ENCODE results near the gene NLRP9.
"Not testable (repeated sequence)": the region's sequence is repeated elsewhere in the genome, so short reads cannot be mapped to it uniquely, and the experiment has no call there.

Gene NLRP9

GRCh38 chr19:55738302-55738701 lies at the start of gene NLRP9:
Gene NLRP9, minus strand, starts transcription at chr19:55738402. Its CDS starts 28 bp downstream, at chr19:55738374.
- no peaks in the 10 kb centered on the region for H3K36me3 ChIP-seq (ENCODE audit: control insufficient read depth in 1 of 2, insufficient read depth in 2 of 2, low read length in 2 of 2)
- no peak within 1 kb of the TSS for H3K27ac ChIP-seq (ENCODE audit: low read depth, low read length)
- no peaks in the 10 kb centered on the region for H3K4me1 ChIP-seq (ENCODE audit: control insufficient read depth in 1 of 2, insufficient read depth in 2 of 2, low read length in 2 of 2)
- H3K9me3 ChIP-seq (ENCODE audit: control insufficient read depth in 1 of 2, low read length in 2 of 2): no peaks in the 10 kb centered on the region
- H3K4me3 ChIP-seq (ENCODE audit: low read depth in 1 of 2, low read length in 2 of 2): no peak within 1 kb of the TSS
- no peaks in the 10 kb centered on the region for H3K27me3 ChIP-seq (ENCODE audit: control insufficient read depth in 1 of 2, insufficient read depth in 2 of 2, low read length in 2 of 2)
- no peak within 1 kb of the TSS for H3K9ac ChIP-seq (ENCODE audit: low read depth in 1 of 2, low read length in 2 of 2)

- Histone ChIP-seq H3K4me1 (ENCODE audit: control insufficient read depth in 1 of 2, insufficient read depth in 2 of 2, low read length in 2 of 2) (no peaks in the 10 kb centered on the region), H3K27ac (ENCODE audit: low read depth, low read length) (no peak overlapping the region), H3K4me3 (ENCODE audit: low read depth in 1 of 2, low read length in 2 of 2) (no peak overlapping the region), H3K27me3 (ENCODE audit: control insufficient read depth in 1 of 2, insufficient read depth in 2 of 2, low read length in 2 of 2) (peaks cover 4 to 6% of the 10 kb centered on the region in 2 donors), H3K9me3 (ENCODE audit: control insufficient read depth in 1 of 2, low read length in 2 of 2) (no peaks in the 10 kb centered on the region), H3K36me3 (ENCODE audit: control insufficient read depth in 1 of 2, insufficient read depth in 2 of 2, low read length in 2 of 2) (no peaks in the 10 kb centered on the region), H3K9ac (ENCODE audit: low read depth in 1 of 2, low read length in 2 of 2) (no peak overlapping the region)
Measured at GRCh38 chr19:55781112-55781511, 42.9 kb upstream of the NLRP9 start.

GRCh38 chr19:55778331-55778730 lies 40.1 kb upstream of the NLRP9 start:
- Histone ChIP-seq H3K9me3 (ENCODE audit: control insufficient read depth in 1 of 2, low read length in 2 of 2) (no peaks in the 10 kb centered on the region), H3K4me1 (ENCODE audit: control insufficient read depth in 1 of 2, insufficient read depth in 2 of 2, low read length in 2 of 2) (no peaks in the 10 kb centered on the region), H3K27ac (ENCODE audit: low read depth, low read length) (no peak overlapping the region), H3K9ac (ENCODE audit: low read depth in 1 of 2, low read length in 2 of 2) (no peak overlapping the region), H3K27me3 (ENCODE audit: control insufficient read depth in 1 of 2, insufficient read depth in 2 of 2, low read length in 2 of 2) (peaks cover 4 to 6% of the 10 kb centered on the region in 2 donors), H3K4me3 (ENCODE audit: low read depth in 1 of 2, low read length in 2 of 2) (no peak overlapping the region), H3K36me3 (ENCODE audit: control insufficient read depth in 1 of 2, insufficient read depth in 2 of 2, low read length in 2 of 2) (no peaks in the 10 kb centered on the region)

GRCh38 chr19:55777528-55777927 lies 39.3 kb upstream of the NLRP9 start:
- no peaks in the 10 kb centered on the region for H3K4me1 ChIP-seq (ENCODE audit: control insufficient read depth in 1 of 2, insufficient read depth in 2 of 2, low read length in 2 of 2)
- H3K4me3 ChIP-seq (ENCODE audit: low read depth in 1 of 2, low read length in 2 of 2): no peak overlapping the region
- peaks cover 4 to 6% of the 10 kb centered on the region in 2 donors for H3K27me3 ChIP-seq (ENCODE audit: control insufficient read depth in 1 of 2, insufficient read depth in 2 of 2, low read length in 2 of 2)
- no peak overlapping the region for H3K9ac ChIP-seq (ENCODE audit: low read depth in 1 of 2, low read length in 2 of 2)
- no peak overlapping the region for H3K27ac ChIP-seq (ENCODE audit: low read depth, low read length)
- H3K36me3 ChIP-seq (ENCODE audit: control insufficient read depth in 1 of 2, insufficient read depth in 2 of 2, low read length in 2 of 2): no peaks in the 10 kb centered on the region
- H3K9me3 ChIP-seq (ENCODE audit: control insufficient read depth in 1 of 2, low read length in 2 of 2): no peaks in the 10 kb centered on the region

- H3K4me3 ChIP-seq (ENCODE audit: low read depth in 1 of 2, low read length in 2 of 2); H3K27ac ChIP-seq (ENCODE audit: low read depth, low read length); H3K36me3 ChIP-seq (ENCODE audit: control insufficient read depth in 1 of 2, insufficient read depth in 2 of 2, low read length in 2 of 2); H3K9ac ChIP-seq (ENCODE audit: low read depth in 1 of 2, low read length in 2 of 2); H3K4me1 ChIP-seq (ENCODE audit: control insufficient read depth in 1 of 2, insufficient read depth in 2 of 2, low read length in 2 of 2); H3K9me3 ChIP-seq (ENCODE audit: control insufficient read depth in 1 of 2, low read length in 2 of 2); H3K27me3 ChIP-seq (ENCODE audit: control insufficient read depth in 1 of 2, insufficient read depth in 2 of 2, low read length in 2 of 2): not testable (repeated sequence)
Measured at GRCh38 chr19:55769632-55770031, 31.4 kb upstream of the NLRP9 start.

GRCh38 chr19:55768818-55769217 lies 30.6 kb upstream of the NLRP9 start, which contains the start of gene RFPL4AL1:
Gene RFPL4AL1, plus strand, starts transcription at chr19:55769118. Its CDS starts 2,687 bp downstream, at chr19:55771805.
- H3K4me1 ChIP-seq (ENCODE audit: control insufficient read depth in 1 of 2, insufficient read depth in 2 of 2, low read length in 2 of 2); H3K27me3 ChIP-seq (ENCODE audit: control insufficient read depth in 1 of 2, insufficient read depth in 2 of 2, low read length in 2 of 2); H3K27ac ChIP-seq (ENCODE audit: low read depth, low read length); H3K36me3 ChIP-seq (ENCODE audit: control insufficient read depth in 1 of 2, insufficient read depth in 2 of 2, low read length in 2 of 2); H3K9me3 ChIP-seq (ENCODE audit: control insufficient read depth in 1 of 2, low read length in 2 of 2); H3K9ac ChIP-seq (ENCODE audit: low read depth in 1 of 2, low read length in 2 of 2); H3K4me3 ChIP-seq (ENCODE audit: low read depth in 1 of 2, low read length in 2 of 2): not testable (repeated sequence)

- Histone ChIP-seq H3K9ac (ENCODE audit: low read depth in 1 of 2, low read length in 2 of 2) (no peak overlapping the region), H3K27ac (ENCODE audit: low read depth, low read length) (no peak overlapping the region), H3K27me3 (ENCODE audit: control insufficient read depth in 1 of 2, insufficient read depth in 2 of 2, low read length in 2 of 2) (peaks cover 0 to 4% of the 10 kb centered on the region in 2 donors), H3K4me1 (ENCODE audit: control insufficient read depth in 1 of 2, insufficient read depth in 2 of 2, low read length in 2 of 2) (no peaks in the 10 kb centered on the region), H3K36me3 (ENCODE audit: control insufficient read depth in 1 of 2, insufficient read depth in 2 of 2, low read length in 2 of 2) (no peaks in the 10 kb centered on the region), H3K4me3 (ENCODE audit: low read depth in 1 of 2, low read length in 2 of 2) (no peak overlapping the region), H3K9me3 (ENCODE audit: control insufficient read depth in 1 of 2, low read length in 2 of 2) (no peaks in the 10 kb centered on the region)
Measured at GRCh38 chr19:55766466-55766865, 28.3 kb upstream of the NLRP9 start.

- not testable (repeated sequence) for H3K4me3 ChIP-seq (ENCODE audit: low read depth in 1 of 2, low read length in 2 of 2); H3K27ac ChIP-seq (ENCODE audit: low read depth, low read length); H3K36me3 ChIP-seq (ENCODE audit: control insufficient read depth in 1 of 2, insufficient read depth in 2 of 2, low read length in 2 of 2); H3K9ac ChIP-seq (ENCODE audit: low read depth in 1 of 2, low read length in 2 of 2); H3K27me3 ChIP-seq (ENCODE audit: control insufficient read depth in 1 of 2, insufficient read depth in 2 of 2, low read length in 2 of 2); H3K9me3 ChIP-seq (ENCODE audit: control insufficient read depth in 1 of 2, low read length in 2 of 2); H3K4me1 ChIP-seq (ENCODE audit: control insufficient read depth in 1 of 2, insufficient read depth in 2 of 2, low read length in 2 of 2)
Measured at GRCh38 chr19:55758797-55759196, 20.6 kb upstream of the NLRP9 start, which contains the start of gene RFPL4A. Gene RFPL4A, plus strand, starts transcription at chr19:55759097. Its CDS starts 2,704 bp downstream, at chr19:55761801.

- not testable (repeated sequence) for H3K9me3 ChIP-seq (ENCODE audit: control insufficient read depth in 1 of 2, low read length in 2 of 2); H3K27ac ChIP-seq (ENCODE audit: low read depth, low read length); H3K4me1 ChIP-seq (ENCODE audit: control insufficient read depth in 1 of 2, insufficient read depth in 2 of 2, low read length in 2 of 2); H3K9ac ChIP-seq (ENCODE audit: low read depth in 1 of 2, low read length in 2 of 2); H3K4me3 ChIP-seq (ENCODE audit: low read depth in 1 of 2, low read length in 2 of 2); H3K27me3 ChIP-seq (ENCODE audit: control insufficient read depth in 1 of 2, insufficient read depth in 2 of 2, low read length in 2 of 2); H3K36me3 ChIP-seq (ENCODE audit: control insufficient read depth in 1 of 2, insufficient read depth in 2 of 2, low read length in 2 of 2)
Measured at GRCh38 chr19:55756808-55757207, 18.6 kb upstream of the NLRP9 start.

GRCh38 chr19:55753401-55753800 lies 15.2 kb upstream of the NLRP9 start:
- H3K9me3 ChIP-seq (ENCODE audit: control insufficient read depth in 1 of 2, low read length in 2 of 2): no peaks in the 10 kb centered on the region
- peaks cover 0 to 6% of the 10 kb centered on the region in 2 donors for H3K4me1 ChIP-seq (ENCODE audit: control insufficient read depth in 1 of 2, insufficient read depth in 2 of 2, low read length in 2 of 2)
- no peaks in the 10 kb centered on the region for H3K36me3 ChIP-seq (ENCODE audit: control insufficient read depth in 1 of 2, insufficient read depth in 2 of 2, low read length in 2 of 2)
- no peak overlapping the region for H3K9ac ChIP-seq (ENCODE audit: low read depth in 1 of 2, low read length in 2 of 2)
- H3K27ac ChIP-seq (ENCODE audit: low read depth, low read length): no peak overlapping the region
- H3K27me3 ChIP-seq (ENCODE audit: control insufficient read depth in 1 of 2, insufficient read depth in 2 of 2, low read length in 2 of 2): no peaks in the 10 kb centered on the region
- H3K4me3 ChIP-seq (ENCODE audit: low read depth in 1 of 2, low read length in 2 of 2): no peak overlapping the region

- no peaks in the 10 kb centered on the region for H3K9me3 ChIP-seq (ENCODE audit: control insufficient read depth in 1 of 2, low read length in 2 of 2)
- no peaks in the 10 kb centered on the region for H3K36me3 ChIP-seq (ENCODE audit: control insufficient read depth in 1 of 2, insufficient read depth in 2 of 2, low read length in 2 of 2)
- H3K27me3 ChIP-seq (ENCODE audit: control insufficient read depth in 1 of 2, insufficient read depth in 2 of 2, low read length in 2 of 2): no peaks in the 10 kb centered on the region
- H3K27ac ChIP-seq (ENCODE audit: low read depth, low read length): no peak overlapping the region
- H3K4me1 ChIP-seq (ENCODE audit: control insufficient read depth in 1 of 2, insufficient read depth in 2 of 2, low read length in 2 of 2): peaks cover 0 to 6% of the 10 kb centered on the region in 2 donors
- no peak overlapping the region for H3K4me3 ChIP-seq (ENCODE audit: low read depth in 1 of 2, low read length in 2 of 2)
- H3K9ac ChIP-seq (ENCODE audit: low read depth in 1 of 2, low read length in 2 of 2): no peak overlapping the region
Measured at GRCh38 chr19:55750715-55751114, 12.5 kb upstream of the NLRP9 start.
